Type B pancreatic cell (in vitro differentiated cells): ENCODE data around the gene RARA. TPM values are rescaled to one million over a fixed set of nuclear protein-coding genes. Genes with fewer than 3 reads are reported as not detected.

Experiments
- DNase-seq: peaks from one replicate; pipeline ENCODE4 v3.0.0; 2021; ENCODE audit warnings: mixed read lengths; ENCODE audit not compliant: unreplicated experiment; ENCODE audit errors: extremely low spot score
- H3K27ac Mint-ChIP-seq: 2 replicates; pipeline ENCODE4 v1.8.0; 2021; ENCODE audit warnings: mild to moderate bottlenecking, mixed read lengths
- H3K27me3 Mint-ChIP-seq: 2 replicates; pipeline ENCODE4 v1.8.0; 2021; ENCODE audit warnings: mixed read lengths
- H3K36me3 Mint-ChIP-seq: 2 replicates; pipeline ENCODE4 v1.8.0; 2021; ENCODE audit warnings: mixed read lengths
- H3K4me1 Mint-ChIP-seq: one replicate; pipeline ENCODE4 v1.8.0; 2021; ENCODE audit warnings: mixed read lengths; ENCODE audit not compliant: unreplicated experiment
- H3K4me3 Mint-ChIP-seq: 2 replicates; pipeline ENCODE4 v1.8.0; 2021; ENCODE audit warnings: mild to moderate bottlenecking, mixed read lengths
- H3K9me3 Mint-ChIP-seq: 2 replicates; pipeline ENCODE4 v1.8.0; 2021; ENCODE audit warnings: mixed read lengths
- CTCF ChIP-seq: fragments of 200-600 bp; sonication (generic); conservative IDR thresholded peaks from 2 replicates; pipeline ENCODE4 v1.5.0; 2021; ENCODE audit warnings: antibody characterized with exemption, mild to moderate bottlenecking
- total RNA-seq: library from RNA; stranded (reverse); gene quantifications from 2 replicates; pipeline ENCODE4 v1.2.1, GENCODE V29; 2021; ENCODE audit warnings: low replicate concordance

RARA gene
- total RNA-seq, 1 donor from 2014 or later: 34.3 TPM

GRCh38 chr17:40283662-40284061 lies 25.3 kb upstream of the RARA start:
- Mint-ChIP-seq H3K27me3 (peaks cover 3% of the 10 kb centered on the region), H3K4me1 (peaks cover 19% of the 10 kb centered on the region), H3K9me3 (no peaks in the 10 kb centered on the region), H3K27ac (peak overlapping the region; percentile 95), H3K36me3 (peaks cover 8% of the 10 kb centered on the region), H3K4me3 (peak overlapping the region; percentile 45)
- TF ChIP-seq CTCF: no peak
- DNase-seq: no peak

GRCh38 chr17:40284085-40284713 lies 24.8 kb upstream of the RARA start:
- Mint-ChIP-seq H3K4me3 (peak overlapping the region; percentile 80), H3K27me3 (peaks cover 3% of the 10 kb centered on the region), H3K27ac (peak overlapping the region; percentile 95), H3K9me3 (no peaks in the 10 kb centered on the region), H3K4me1 (peaks cover 21% of the 10 kb centered on the region), H3K36me3 (peaks cover 10% of the 10 kb centered on the region)
- no peak for DNase-seq
- TF ChIP-seq CTCF: peak; percentile 41

DNA sequence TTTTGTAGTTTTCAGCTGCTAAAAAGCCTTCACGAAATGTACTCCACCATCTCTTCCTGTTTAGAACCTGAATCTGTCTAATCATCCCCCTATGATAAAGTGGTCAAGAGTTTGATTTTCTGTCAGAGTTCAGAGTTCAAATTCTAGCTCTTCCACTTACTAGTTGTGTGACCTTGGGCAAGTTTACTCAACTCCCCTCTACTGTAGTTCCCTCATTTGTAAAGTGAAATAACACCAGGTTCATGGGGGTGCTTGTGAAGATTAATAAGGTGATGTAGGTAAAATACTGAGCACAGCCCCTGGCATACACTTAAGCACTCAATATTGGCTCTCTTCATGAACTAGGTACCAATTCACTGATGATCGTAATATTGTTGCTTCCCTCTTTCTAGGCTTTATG lies 22.5 kb upstream of the RARA start:
- no peak for TF ChIP-seq CTCF
- no peak overlapping the region for H3K4me3 Mint-ChIP-seq
- H3K27ac Mint-ChIP-seq: peak overlapping the region; percentile 66
- H3K4me1 Mint-ChIP-seq: peaks cover 34% of the 10 kb centered on the region
- H3K27me3 Mint-ChIP-seq: peaks cover 3% of the 10 kb centered on the region
- H3K36me3 Mint-ChIP-seq: peaks cover 13% of the 10 kb centered on the region
- H3K9me3 Mint-ChIP-seq: no peaks in the 10 kb centered on the region
- DNase-seq: no peak

GRCh38 chr17:40287159-40287493 lies 21.9 kb upstream of the RARA start:
- H3K27me3 Mint-ChIP-seq: peaks cover 3% of the 10 kb centered on the region
- H3K4me1 Mint-ChIP-seq: peaks cover 34% of the 10 kb centered on the region
- TF ChIP-seq CTCF: no peak
- peak overlapping the region; percentile 97 for H3K27ac Mint-ChIP-seq
- H3K4me3 Mint-ChIP-seq: peak overlapping the region; percentile 98
- H3K9me3 Mint-ChIP-seq: no peaks in the 10 kb centered on the region
- H3K36me3 Mint-ChIP-seq: peaks cover 13% of the 10 kb centered on the region
- DNase-seq: no peak

DNA sequence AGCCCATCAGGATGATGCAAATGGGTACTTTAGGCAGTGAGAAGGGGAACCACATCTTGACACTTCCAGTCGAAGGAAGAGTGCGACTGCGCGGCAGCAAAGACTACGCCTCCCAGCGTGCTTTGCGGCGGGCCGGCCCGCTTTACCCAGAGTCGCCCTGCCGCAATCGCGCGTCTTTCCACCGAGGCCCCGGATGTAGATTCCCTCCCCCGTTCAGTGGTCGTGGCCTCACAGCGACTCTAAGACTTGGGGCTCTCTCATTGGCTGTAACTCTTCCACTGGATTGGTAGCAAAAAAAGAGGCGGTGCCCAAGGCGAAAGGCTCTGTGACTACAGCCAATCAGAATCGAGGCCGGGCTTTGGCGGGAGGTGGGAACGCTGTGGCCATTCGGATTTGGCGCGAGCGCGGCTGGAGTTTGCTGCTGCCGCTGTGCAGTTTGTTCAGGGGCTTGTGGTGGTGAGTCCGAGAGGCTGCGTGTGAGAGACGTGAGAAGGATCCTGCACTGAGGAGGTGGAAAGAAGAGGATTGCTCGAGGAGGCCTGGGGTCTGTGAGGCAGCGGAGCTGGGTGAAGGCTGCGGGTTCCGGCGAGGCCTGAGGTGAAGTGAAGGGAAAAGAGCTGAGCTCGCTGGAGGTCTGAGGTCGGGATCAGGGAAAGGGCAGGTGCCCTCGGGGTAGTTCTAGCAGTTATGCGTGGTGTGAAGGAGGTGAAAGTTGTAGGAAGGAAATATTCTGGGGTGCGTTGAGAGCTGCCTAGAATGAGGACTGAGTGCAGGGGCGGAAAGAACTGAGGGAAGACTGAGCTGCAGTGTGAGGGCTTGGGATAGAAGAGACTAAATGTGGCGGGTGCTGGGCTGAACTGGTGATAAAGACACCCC lies 21.2 kb upstream of the RARA start, which contains the start of gene CDC6:
Gene CDC6 (plus strand): TSS at position 386 of the 876 bp plus-strand sequence. CDS start 1,542 bp downstream, outside the sequence.
- peaks cover 3% of the 10 kb centered on the region for H3K27me3 Mint-ChIP-seq
- H3K27ac Mint-ChIP-seq: peak within 1 kb of the TSS; percentile 97
- TF ChIP-seq CTCF: no peak
- peak within 1 kb of the TSS; percentile 98 for H3K4me3 Mint-ChIP-seq
- H3K4me1 Mint-ChIP-seq: peaks cover 34% of the 10 kb centered on the region
- DNase-seq: peak; percentile 98
- H3K36me3 Mint-ChIP-seq: peaks cover 13% of the 10 kb centered on the region
- no peaks in the 10 kb centered on the region for H3K9me3 Mint-ChIP-seq
